HG02943 (cell line): ENCODE data around the gene GPANK1.

Experiments
- ATAC-seq: cut with Tn5 transposase; IDR thresholded peaks from one replicate; pipeline ENCODE4 v1.9.1; 2021; ENCODE audit warnings: mild to moderate bottlenecking, low read depth, moderate library complexity; ENCODE audit not compliant: unreplicated experiment

GPANK1 gene

GRCh38 chr6:31621991-31622390 lies 42.8 kb downstream of the GPANK1 start:
- no peak for ATAC-seq

- no peak for ATAC-seq
Observed at GRCh38 chr6:31621320-31621939, 43.4 kb downstream of the GPANK1 start.

DNA sequence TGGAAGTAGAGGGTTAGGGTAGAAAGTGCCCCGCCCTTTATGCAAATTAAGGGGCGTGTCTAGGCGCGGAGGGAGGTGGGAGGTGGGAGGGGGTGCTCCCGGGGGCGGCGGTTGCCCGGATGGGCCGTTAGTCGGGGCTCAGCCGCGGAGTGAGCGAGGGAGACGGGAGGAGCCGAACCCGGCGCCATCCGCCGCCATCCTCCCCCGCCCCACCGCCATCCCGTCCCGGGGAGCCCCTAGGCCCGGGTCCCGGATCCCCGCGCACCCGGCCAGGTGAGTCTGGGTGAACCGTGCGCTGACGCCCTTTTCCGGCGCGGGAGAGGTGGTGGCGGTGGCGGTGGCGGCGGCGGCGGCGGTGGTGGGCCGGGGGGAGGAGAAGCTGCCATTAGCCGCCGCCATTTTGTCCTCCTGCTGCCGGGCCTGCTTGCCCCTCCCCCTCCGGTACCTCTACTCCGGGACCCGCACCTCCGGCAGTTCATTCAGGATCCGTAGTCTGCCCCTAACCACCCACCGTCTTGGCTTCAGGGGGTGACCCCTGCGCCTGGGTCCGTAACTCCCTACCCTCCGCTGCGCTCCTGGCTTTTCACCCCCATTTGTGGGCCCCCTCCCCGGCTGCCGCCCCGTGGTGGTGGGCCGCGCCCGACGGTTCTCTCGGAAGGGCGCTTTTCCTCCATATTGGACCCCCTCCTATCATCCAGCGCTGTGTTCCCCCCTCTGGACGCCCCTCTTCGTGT lies 44.0 kb downstream of the GPANK1 start, which contains the start of gene PRRC2A:
TSS of gene PRRC2A (plus strand) at position 130 of the 734 bp plus-strand sequence. CDS start 2,075 bp downstream, outside the sequence.
- peak; percentile 41 for ATAC-seq

DNA sequence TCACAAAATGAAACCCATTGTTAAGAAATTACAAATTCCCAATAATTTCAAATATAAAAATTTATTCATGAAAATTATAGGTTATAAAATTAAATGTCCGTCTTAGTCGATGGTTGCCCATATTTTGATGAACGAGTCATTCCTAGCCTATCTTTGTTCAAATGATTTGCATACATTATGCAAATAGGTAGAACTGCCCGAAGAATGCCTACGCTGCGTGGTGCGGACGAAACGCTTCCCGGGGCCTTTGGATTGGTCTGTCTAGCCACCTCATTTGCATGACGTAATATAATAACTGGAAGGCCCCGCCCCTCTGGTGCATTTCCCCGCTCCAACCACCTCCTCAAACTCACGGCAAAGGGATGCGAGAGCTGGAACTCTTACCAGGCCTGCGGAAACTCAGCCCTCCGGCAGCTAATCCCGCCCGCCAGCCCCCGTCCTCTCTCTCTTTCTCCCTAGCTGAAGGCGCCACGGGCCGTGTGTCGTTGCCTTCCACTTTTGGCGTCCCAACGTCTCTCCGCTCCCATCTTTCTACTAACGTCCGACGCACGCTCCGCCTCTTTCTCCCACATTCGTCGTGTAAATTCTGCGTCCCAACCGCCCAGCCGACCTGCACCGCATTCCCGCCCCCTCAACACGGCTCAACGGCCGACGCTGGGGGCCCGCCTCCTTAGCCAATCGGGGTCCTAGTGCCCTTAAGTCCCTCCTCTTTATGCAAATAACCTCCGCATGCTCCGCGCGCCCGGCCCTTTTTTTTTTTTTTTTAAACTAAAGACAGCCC lies 44.8 kb downstream of the GPANK1 start:
- ATAC-seq = peak; percentile 71

GRCh38 chr6:31617010-31617409 lies 47.8 kb downstream of the GPANK1 start:
- no peak for ATAC-seq

GRCh38 chr6:31615748-31616147 lies 49.0 kb downstream of the GPANK1 start:
- ATAC-seq = no peak

DNA sequence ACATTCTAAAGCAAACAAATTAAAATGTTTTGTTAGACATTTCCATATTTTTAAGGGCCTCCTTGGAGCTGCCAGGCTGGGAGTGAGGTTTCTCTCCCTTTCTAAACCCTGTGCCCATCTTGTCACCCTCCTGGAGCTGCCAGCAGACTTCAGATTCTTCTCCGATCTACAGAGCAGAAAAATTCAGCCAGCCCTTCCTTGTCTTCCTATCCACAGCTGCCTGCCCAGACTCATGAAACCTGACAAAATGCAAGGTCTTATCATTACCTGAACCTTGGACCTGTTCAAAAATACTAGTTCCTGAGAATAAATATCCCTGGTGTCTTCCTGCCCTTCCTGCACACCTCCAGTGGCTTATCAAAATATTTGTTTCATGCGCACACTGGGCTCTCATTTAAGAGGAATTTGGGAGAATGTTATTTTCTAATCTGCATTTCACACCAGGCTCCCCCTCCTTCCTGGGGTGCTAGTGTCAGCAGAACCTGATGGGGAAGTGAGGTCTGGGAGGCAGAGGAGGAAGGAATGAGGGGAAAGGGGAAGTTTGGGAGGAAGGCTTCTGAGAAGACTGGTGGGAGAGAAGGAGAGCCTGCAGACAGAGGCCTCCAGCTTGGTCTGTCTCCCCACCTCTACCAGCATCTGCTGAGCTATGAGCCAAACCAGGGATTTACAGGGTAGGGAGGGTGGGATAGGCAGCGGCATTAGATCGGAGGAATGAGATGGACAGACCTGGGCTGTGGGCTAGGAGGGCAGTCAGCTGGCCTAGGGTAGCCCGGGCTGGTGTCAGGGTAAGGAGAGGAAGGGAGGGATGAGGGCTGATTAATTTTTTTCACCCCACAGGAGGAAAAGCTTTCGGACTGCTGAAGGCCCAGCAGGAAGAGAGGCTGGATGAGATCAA lies 49.9 kb downstream of the GPANK1 start, which contains the start of gene AIF1:
TSS of gene AIF1 (plus strand) at position 551 of the 895 bp plus-strand sequence. CDS start at position 647, 96 bp downstream.
- ATAC-seq = no peak

GRCh38 chr6:31614075-31614619 lies 50.6 kb downstream of the GPANK1 start:
- no peak for ATAC-seq
